Measurements from ENCODE around the gene ARFGAP1.

ARFGAP1 gene

GRCh38 chr20:63310265-63310991 lies 37.8 kb downstream of the ARFGAP1 start:
- no peak for DNase-seq

GRCh38 chr20:63311186-63311832 lies 38.7 kb downstream of the ARFGAP1 start:
- DNase-seq: no peak

- no peak for DNase-seq
Observed at GRCh38 chr20:63311833-63312243, 39.2 kb downstream of the ARFGAP1 start.

GRCh38 chr20:63312273-63312672 lies 39.7 kb downstream of the ARFGAP1 start:
- no peak for DNase-seq

- no peak for DNase-seq
Observed at GRCh38 chr20:63312690-63313348, 40.2 kb downstream of the ARFGAP1 start.

GRCh38 chr20:63313349-63314014 lies 40.9 kb downstream of the ARFGAP1 start:
- no peak for DNase-seq

- DNase-seq: no peak
Observed at GRCh38 chr20:63314015-63314471, 41.4 kb downstream of the ARFGAP1 start.

GRCh38 chr20:63314566-63315239 lies 42.1 kb downstream of the ARFGAP1 start:
- no peak for DNase-seq

GRCh38 chr20:63315240-63315689 lies 42.7 kb downstream of the ARFGAP1 start:
- no peak for DNase-seq

GRCh38 chr20:63315731-63316491 lies 43.3 kb downstream of the ARFGAP1 start:
- DNase-seq: no peak

GRCh38 chr20:63316502-63316921 lies 43.9 kb downstream of the ARFGAP1 start:
- no peak for DNase-seq

GRCh38 chr20:63317061-63317460 lies 44.4 kb downstream of the ARFGAP1 start:
- DNase-seq: no peak

GRCh38 chr20:63317601-63318291 lies 45.1 kb downstream of the ARFGAP1 start:
- DNase-seq: no peak

GRCh38 chr20:63318391-63319163 lies 46.0 kb downstream of the ARFGAP1 start:
- no peak for DNase-seq

GRCh38 chr20:63319164-63320040 lies 46.8 kb downstream of the ARFGAP1 start:
- DNase-seq: no peak

GRCh38 chr20:63320041-63320511 lies 47.5 kb downstream of the ARFGAP1 start:
- DNase-seq: no peak

- DNase-seq: no peak
Observed at GRCh38 chr20:63320616-63321147, 48.1 kb downstream of the ARFGAP1 start.

GRCh38 chr20:63321148-63321831 lies 48.7 kb downstream of the ARFGAP1 start:
- no peak for DNase-seq
